Kidney tubule cell (primary cell): ENCODE data around the gene ATP8A1.
"Not testable (repeated sequence)": the region's sequence is repeated elsewhere in the genome, so short reads cannot be mapped to it uniquely, and the experiment has no call there.

Experiments used
- DNase-seq: peaks from one replicate; pipeline ENCODE4 v3.0.0-alpha.2; 2018; ENCODE audit warnings: low spot score

The ATP8A1 gene

DNA sequence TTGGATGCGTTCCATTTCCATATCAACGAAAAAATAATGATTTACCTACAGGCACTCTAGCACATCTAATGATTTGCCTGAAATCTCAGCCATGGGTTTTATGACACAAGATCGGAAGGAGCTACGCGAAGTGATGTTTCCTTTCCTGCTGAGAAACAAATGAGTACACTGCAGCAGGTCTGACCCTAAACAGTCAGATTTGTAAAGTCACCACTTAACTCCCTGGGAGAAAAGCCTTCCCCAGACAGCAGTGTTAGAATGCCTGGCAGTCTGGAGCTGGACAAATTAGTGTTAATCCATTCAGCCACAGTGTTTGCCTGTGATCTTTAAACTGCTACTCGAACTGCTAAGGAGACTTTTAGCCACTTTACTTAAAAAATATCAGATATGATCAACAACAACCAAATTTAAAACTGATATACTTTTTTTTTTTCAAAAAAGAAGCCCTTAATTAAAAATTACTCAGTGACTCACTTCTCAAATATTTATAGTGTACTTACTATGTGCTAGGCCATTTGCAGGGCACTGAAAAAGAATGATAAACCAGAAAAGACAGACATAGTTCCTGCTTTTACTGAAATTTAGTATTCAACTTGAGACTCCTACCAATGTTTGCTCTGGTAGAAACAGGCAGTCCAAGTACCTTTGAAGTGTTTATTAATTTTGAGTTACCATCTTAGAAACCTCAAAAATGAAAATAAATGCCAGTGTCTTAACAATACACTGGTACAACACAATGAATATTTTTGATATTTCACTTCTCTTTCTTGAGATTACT lies 155.1 kb downstream of the ATP8A1 start:
- DNase-seq = peak; percentile 58

DNA sequence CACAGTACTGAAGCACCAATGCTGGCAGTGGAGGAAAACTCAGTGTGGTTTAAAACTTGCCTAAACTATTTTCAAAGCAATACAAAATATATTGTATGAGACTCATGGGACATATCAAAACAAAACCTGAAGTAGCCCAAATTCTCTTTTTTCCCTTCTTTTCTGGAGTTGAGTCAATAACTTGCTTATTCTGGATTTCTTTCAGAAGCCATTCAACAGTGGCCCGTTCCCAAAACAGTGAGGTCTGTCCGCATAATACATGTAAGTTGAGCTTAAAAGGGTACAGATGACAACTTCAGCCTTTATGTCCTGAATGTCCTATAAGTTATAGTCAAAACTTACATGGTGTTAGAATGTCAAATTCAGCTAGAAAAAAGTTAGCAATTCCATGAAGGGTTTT lies 158.9 kb downstream of the ATP8A1 start:
- no peak for DNase-seq

DNA sequence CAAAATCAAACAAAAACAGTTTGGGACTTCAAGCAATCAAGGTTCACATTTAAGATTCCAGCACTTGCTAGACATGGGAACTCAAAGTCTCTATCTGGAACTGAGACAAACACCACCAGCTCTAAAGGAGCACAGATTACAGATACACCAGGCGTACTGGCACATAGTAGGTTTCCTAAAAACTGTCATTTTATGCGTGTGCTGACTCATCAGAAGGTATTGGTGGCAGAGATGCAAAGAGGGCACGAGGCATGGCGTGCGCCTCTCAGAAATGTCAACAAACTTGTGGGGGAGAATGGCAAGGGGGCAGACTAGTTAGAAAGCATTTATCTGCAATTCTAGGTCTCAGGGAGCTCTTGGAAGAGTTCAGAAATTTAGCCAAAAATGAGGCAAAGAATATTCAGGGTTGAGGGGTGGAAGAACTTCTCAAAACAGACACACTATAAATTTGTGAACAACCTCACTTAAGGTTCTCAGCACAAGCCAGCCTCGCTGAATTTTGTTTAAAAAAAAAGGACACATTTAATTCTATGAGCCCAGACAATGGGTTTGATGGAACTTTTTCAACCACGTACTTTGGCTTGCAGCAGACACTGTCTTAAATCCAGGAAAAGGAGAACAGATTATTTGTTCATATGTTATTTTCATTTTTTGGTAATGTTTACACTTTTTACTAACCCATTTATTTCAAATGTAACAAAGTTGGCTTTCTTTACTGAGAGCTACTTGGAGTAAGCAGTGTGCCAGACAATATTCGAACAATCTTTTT lies 159.6 kb downstream of the ATP8A1 start:
- no peak for DNase-seq

DNA sequence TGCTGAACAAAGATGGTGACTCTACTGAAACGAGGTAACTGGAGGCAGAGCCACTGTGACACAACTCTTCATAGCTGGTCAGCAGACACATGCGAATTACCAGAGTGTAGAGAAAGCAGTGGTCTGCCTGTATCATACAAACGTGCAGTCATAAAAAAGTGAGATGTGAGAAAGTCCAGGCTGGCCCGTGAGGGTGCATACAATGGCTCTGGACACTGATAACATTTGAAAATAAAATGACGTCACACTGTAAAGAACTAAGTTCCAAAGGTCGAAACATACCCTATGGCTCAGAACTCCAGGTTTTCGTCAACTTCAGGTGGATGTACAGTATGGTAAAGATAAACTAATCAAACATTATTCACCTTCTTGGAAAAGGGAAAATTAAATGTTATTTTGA lies 163.9 kb downstream of the ATP8A1 start:
- DNase-seq = no peak

DNA sequence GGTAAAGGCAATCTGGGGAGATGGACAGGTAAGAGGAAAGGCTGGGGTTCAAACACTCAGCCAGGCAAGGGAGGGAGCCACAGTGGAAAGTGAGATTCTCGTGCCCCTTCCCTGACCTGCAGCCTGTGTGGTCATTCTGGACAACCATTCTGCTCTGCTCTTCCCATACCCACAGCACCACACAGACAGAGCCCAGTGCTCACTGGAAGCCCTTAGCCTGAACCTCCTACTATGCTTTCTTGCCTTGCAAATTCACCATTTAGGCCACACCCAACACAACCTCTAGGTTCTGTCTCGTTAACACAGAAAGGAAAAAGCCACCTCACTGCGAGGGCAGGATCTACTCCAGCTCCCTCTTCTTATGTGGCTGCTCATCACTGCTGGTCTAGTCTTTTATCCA lies 166.9 kb downstream of the ATP8A1 start:
- no peak for DNase-seq

DNA sequence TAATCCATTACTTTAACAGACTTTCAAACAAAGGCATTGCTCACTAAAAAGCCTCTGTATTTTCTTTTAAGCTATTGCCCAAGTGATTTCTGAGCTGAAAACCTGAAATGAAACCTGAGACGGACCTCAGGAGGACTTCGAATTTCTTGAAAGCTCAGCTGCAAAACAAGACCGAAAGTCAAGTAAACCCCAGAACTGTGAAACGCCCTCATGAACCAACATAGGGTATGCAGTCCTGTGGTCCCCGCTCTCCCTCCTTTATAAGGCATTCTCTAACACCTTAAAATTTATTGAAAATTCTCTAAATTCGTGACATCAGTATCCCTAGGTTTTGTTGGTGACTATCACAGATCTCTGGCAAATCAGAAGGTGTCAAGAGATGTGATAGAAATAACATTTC lies 167.8 kb downstream of the ATP8A1 start:
- no peak for DNase-seq

DNA sequence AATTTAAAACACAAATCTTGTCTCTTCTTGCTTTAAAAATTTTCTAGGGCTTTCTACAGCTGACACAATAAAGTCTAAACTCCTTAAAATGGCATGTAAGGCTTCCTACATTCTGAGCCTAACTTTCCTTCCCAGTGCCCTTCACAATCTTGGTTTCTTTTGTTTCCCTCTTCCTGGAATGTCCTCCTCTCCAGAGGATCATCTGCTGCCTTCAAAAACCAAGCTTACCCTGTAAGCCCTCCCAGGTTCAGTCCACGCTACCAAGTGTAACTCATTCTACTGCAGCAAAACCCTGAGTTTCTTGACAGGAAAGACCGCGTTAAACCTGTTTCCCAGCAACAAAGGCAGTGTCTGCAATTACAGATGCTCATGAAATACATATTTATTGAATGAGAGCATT lies 168.4 kb downstream of the ATP8A1 start:
- no peak for DNase-seq

DNA sequence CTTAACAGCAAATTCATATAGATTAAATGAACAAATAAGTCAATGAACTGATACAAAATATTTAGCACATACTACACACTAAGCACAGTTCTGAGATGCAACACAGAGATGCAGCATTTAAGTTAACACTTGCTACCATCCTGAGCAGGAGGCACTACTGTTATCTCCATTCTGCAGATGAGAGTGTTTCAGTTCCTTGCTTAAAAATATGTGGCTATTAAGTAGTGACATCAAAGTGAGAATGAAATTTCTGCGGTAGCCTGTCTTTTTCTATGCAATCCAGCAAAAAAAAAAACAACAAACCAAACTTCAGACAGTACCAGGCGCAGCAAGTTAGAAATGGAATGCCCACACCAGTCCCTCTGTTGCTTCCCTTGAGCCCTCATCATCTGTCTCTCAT lies 168.8 kb downstream of the ATP8A1 start:
- DNase-seq = no peak

DNA sequence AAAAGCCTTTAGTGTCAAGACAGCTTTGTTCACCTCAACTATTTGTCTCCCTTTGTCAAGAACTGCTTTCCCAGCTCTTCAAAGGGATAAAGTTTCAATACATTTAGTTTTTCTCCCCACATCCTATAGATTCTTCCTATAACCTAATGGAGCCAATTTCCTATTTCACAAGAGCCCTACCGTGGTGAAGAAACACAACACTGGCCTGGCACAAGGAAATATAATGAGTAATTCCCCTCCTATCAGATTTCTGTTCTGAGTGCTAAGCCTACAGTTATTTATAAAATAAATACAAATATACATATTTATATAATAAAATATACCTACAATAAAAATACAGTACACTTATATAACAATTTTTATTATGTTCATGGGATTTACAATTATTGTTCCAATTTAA lies 169.7 kb downstream of the ATP8A1 start:
- DNase-seq = no peak

DNA sequence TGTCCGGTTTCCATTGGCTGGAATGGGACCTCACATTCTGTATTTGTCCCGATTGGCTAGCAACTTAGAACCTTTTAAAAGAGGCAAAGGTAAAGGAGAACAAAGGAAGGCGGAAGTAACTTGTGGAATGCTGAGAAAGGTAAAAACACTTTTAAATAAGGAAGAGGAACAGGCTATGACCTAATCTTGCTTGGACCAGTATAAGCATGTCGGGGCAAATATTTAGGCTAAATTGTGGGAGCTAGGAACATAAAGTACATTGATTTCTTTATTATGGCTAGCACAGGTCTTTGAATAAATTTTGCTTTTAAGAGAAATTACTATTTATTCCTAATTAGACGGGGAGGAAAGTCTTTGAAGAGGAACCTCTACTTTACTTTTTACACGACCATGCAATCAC lies 170.7 kb downstream of the ATP8A1 start:
- DNase-seq = not testable (repeated sequence)

DNA sequence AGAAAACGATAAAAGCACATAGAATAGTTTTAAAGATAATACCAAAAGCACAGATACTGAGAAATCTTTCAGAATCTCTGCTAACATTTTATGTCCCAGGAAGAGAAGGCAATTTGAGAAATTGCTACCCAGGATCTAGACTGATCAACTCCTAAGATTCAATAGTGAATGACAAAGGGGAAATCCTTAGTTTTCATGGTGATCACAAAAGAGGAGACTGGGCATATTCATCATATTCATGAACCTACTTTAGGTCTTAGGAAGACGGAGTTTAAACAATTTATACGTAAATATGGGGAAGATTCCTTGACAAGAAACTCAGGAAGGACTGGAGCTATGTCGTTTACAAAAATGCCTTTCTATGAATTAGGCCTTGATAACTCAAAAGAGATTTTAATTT lies 172.3 kb downstream of the ATP8A1 start:
- no peak for DNase-seq

DNA sequence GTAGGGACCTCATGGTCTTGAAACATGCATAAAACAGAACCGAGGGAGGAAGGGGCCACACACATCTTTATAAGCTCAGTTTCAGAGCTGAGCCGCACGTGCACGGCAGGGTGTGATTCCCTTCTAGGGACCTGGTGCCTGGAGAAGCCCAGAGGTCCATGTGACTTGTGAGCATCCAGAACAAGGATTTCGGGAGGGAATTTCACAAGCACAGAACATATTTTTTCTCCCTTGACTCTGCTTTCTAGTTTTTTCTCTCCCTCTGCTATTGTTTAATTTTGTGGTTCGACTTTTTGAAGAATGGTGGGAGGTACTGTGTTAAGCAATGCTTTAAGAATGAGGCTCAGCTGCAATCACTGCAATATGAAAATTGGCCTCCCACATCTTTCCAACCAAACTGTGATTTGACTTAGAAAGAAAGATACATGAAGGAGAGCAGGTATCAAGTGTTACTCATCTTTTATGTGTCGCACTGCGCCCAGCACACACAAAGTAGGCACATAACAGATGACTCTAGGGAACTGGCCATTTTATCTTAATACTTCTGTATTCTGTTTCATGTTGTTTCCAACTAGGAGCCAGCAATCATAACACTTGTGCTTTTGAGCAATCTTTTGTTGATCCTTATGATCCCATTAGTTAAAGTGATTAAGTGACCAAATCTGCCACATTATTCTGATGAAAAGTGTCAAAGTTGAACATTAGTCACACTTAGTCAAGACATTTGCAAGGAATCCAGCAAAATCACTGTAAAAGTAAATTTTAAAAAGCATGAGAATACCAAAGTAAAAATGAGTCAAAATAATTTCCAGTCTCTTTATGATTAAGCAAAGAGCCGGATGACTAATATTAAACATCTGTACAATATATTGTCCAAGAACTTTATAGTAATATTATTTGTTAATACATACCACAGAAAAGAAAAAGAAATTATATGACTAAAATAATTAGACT lies 173.2 kb downstream of the ATP8A1 start:
- no peak for DNase-seq

DNA sequence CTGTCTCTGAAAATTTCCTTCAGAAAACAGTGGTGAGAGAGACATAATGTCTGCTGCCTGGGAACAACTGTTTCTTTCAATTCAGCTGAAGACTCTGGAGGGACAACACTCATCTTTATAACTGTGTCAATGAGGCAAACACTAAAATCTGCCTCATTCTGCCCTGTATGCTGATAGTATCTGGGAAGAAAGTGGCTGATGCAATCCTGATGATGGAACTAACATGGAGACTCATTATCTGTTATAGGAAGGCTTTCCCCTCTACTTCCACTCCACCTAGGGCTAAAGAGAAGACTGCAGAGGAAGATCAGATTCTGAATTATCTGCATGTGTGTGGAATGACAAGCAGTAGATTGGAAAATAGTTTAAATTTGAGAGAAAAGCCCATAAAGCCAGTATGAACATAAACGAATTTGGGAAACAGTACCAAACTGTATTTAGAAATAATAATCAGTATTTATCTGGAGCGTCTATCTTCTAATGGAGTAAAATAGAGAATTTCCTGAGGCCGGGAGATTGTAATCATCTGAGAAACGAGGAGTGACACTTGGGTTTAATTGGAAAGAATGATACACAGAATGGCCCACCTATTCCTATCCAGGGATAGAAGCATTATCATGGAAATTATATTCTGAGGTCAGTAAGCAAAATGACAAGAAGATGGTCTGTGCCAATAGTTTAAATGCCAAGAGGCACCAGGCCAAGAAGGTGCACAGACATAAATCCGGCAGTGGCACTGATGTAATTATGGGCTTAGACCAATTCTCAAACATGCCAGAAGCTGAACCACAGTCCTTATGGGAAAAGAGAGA lies 174.2 kb downstream of the ATP8A1 start:
- DNase-seq = no peak

DNA sequence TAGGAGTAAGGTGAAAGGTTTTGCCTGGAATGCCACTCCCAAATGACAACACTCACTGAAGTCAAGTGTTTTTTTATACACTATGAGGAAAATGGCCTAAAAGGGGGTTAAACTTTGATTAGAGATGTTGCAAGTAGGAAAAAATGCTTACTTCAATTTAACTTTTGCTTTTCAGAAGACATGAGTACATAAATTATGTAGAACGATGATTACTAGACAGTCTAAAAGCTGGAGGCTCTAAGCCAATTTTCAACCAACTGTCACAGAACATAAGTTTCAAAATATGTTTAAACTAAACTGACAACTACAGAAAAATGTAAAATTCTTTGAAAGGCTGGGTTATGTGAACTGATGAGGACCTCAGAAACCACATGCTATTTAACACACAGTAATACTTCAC lies 176.2 kb downstream of the ATP8A1 start:
- no peak for DNase-seq

DNA sequence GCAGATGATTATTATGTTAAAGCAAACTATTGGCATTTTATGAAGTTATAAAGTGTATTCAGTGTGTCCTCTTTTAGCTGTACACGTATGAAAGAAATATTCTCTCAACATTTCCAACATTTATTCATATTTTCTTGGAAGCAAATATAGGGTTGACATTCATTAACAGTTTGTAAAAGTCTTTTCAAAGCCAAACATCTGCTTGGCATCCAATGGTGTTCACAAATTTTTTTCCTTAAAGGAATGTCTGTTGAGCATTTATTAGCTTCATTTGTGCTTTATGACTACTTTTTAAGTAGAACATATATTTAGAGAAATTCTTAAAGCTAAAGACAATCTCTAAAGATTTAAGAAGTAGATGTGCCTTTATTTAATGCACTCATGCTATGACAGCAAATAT lies 176.6 kb downstream of the ATP8A1 start:
- DNase-seq = no peak

DNA sequence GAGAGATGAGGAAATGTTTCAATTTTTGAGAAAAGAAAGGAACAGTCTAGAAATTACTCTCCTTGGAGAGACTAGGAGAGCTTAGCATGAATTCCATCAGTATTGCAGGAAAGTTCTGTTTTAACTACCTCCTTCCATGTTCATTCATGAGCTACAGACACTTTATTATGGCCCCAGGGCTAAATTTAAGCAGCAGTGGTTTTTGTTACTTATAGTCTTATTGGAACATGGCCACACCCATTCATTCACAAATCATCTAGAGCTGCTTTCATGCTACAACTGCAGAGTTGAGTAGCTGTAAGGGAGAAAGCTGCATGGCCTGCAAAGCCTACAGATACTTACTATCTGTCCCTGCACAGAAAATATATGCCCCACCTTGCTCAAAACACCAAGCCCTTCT lies 178.0 kb downstream of the ATP8A1 start:
- DNase-seq = no peak

DNA sequence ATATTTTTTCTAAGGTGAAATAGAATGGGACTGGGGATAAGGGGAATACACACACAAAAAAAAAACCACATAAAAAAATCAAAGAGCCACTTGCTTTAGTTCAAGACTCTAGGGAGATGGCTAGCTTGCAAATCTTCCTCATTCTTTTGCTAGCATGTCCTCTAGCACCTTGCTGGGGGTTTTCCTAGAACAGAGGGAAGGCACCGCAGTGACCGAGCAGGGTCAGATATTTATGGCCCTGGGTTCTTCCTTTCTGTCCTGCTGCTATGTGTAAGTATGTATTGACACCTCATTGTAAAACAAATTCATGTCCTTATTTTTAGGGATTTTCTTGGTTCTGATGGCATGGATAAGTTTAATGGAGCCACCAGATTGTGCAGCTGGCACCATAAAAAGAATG lies 178.4 kb downstream of the ATP8A1 start:
- DNase-seq = no peak

DNA sequence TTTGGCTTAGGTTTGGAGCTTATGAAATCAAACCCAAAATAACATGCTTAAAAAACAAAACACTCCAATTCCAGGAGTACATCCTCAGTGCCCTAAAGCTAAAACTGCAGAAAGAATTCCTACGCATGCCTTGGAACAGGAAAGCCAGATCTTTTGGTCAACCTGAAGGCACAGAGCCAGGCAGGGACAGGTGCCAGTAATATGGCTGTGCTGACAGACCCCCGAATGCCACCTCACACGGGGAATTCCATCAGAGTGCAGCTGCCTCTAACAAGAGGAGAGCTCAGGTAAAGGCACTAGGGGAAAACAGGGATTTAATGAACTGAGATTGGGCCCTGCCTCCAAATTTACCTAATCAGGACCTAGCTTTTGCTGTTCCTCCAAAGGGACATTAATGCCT lies 182.5 kb downstream of the ATP8A1 start:
- no peak for DNase-seq

DNA sequence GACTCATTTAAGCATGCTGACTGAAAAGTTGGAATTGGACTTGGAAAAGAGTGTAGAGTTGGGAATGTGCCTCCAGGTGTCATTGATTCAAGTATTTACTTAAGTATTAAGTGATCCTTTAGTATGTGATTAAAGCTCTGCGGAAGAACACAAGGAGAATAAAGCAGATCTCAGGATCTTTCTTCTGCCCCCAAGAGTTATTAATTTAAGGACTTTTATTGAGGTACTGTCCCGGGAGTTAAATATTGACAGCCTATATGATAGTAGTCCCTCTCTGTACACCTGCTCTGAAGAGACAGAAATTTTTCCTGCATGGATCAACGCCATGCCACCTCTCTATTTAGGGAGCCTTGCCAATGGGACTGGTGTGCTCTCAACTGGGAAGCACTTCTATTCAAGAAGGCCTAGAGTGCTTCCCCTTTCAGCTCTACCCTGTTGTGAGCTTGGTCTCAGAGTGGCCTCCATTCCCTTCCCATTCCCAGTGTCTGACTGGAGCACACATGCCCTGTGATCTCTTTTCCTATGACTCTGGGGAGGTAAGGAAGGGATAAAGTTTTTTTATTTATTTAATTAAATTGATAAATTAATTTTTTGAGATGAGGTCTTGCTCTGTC lies 183.7 kb downstream of the ATP8A1 start:
- DNase-seq = no peak

DNA sequence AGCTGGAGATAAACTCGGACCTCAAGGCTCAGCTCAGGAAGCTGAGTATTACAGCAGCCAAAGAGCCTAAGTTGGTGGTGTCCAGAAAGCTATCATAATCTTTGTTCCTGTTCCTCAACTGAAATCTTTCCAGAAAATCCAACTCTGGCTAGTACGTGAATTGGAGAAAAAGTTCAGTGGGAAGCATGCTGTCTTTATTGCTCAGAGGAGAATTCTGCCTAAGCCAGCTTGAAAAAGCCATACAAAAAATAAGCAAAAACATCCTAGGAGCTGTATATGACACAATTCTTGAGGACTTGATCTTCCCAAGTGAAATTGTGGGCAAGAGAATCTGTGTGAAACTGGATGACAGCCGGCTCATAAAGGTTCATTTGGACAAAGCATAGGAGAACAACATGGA lies 185.0 kb downstream of the ATP8A1 start:
- DNase-seq = no peak

DNA sequence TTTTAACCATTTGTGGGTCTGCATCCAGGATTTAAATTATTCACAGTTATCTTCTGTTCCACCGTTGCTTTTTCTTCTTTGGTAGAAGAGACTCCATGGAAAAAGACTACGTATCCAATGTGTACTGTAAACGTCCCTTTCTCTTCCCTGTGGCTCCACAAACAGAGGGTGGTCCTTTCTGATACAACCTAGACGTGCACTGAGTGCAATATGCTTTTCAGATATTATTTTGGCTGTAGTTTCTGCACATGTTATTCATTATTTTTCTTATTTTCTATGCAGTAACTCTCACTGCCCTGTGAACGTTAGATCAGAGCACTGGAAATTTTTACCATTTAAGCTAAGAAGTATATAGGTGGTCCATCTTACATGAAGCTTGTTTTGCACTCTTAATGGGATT lies 186.9 kb downstream of the ATP8A1 start:
- DNase-seq = no peak
